SK-N-SH (cell line): ENCODE results near the gene MAPK1. TPM values are rescaled to one million over a fixed set of nuclear protein-coding genes. Genes with fewer than 3 reads are reported as not detected.

ENCODE experiments used
- CTCF ChIA-PET: fragments of 300-600, 350-600 bp; formaldehyde crosslinking; extraction: SDS; loops from one replicate; lab custom pipeline; 2021; lab: Yijun Ruan, JAX
- POLR2A ChIA-PET: fragments of 350-600 bp; sonication (Branson Sonifier 250); formaldehyde crosslinking; extraction: SDS; loops from one replicate; lab custom pipeline; 2020; ENCODE audit warnings: antibody characterized with exemption, inconsistent platforms; lab: Yijun Ruan, JAX
- DNase-seq: peaks from one replicate; pipeline ENCODE4 v3.0.0; 2012
- H2AFZ ChIP-seq: fragments of 200-600 bp; sonication (generic); 2 replicates; pipeline ENCODE4 v1.8.1; 2016; ENCODE audit warnings: antibody characterized with exemption, mild to moderate bottlenecking, low read depth
- H3F3A ChIP-seq: fragments of 200-600 bp; sonication (generic); replicated peaks from 2 replicates; pipeline ENCODE3; 2016; ENCODE audit warnings: antibody characterized with exemption, mild to moderate bottlenecking; ENCODE audit not compliant: insufficient read depth
- H3K27ac ChIP-seq, 2 experiments: fragments of 200-500 bp in 1 of 2; fragments of 200-600 bp in 1 of 2; sonication (Bioruptor generic) in 1 of 2; sonication (generic), shearing (Covaris generic) in 1 of 2; 2 replicates each; pipeline versions ENCODE4 v1.5.1 to v1.6.1; 2014 to 2016; ENCODE audit warnings: low read depth in 2 of 2, inconsistent platforms in 1 of 2, low read length in 1 of 2, mild to moderate bottlenecking in 1 of 2, mixed read lengths in 1 of 2
- H3K27me3 ChIP-seq: fragments of 200-600 bp; sonication (generic), shearing (Covaris generic); 2 replicates; pipeline ENCODE4 v1.6.1; 2016; ENCODE audit warnings: mixed run types; ENCODE audit not compliant: insufficient read depth
- H3K36me3 ChIP-seq, 2 experiments: fragments of 200-500 bp in 1 of 2; fragments of 200-600 bp in 1 of 2; sonication (Bioruptor generic) in 1 of 2; sonication (generic) in 1 of 2; replicated peaks in 1 of 2; 2 replicates each; pipeline versions ENCODE3 to v1.5.1; 2014 to 2016; ENCODE audit warnings: low read length in 1 of 2, mild to moderate bottlenecking in 1 of 2; ENCODE audit not compliant: insufficient read depth in 2 of 2, control insufficient read depth in 1 of 2
- H3K4me1 ChIP-seq, 2 experiments: fragments of 200-500 bp in 1 of 2; fragments of 200-600 bp in 1 of 2; sonication (Bioruptor generic) in 1 of 2; sonication (generic), shearing (Covaris generic) in 1 of 2; 2 replicates each; pipeline versions ENCODE4 v1.5.1 to v1.6.1; 2014 to 2016; ENCODE audit warnings: low read depth in 1 of 2, low read length in 1 of 2, mixed run types in 1 of 2; ENCODE audit not compliant: insufficient read depth in 2 of 2, control insufficient read depth in 1 of 2
- H3K4me2 ChIP-seq: fragments of 200-600 bp; sonication (generic), shearing (Covaris generic); 2 replicates; pipeline ENCODE4 v1.6.1; 2017; ENCODE audit warnings: mixed run types
- H3K4me3 ChIP-seq, 2 experiments: fragments of 200-500 bp in 1 of 2; fragments of 200-600 bp in 1 of 2; sonication (Bioruptor generic) in 1 of 2; sonication (generic), shearing (Covaris generic) in 1 of 2; 2 replicates each; pipeline versions ENCODE4 v1.5.1 to v1.8.1; 2014 to 2016; ENCODE audit warnings: low read depth in 2 of 2, inconsistent platforms in 1 of 2, low read length in 1 of 2, mild to moderate bottlenecking in 1 of 2, mixed read lengths in 1 of 2, moderate library complexity in 1 of 2
- H3K79me2 ChIP-seq: fragments of 200-600 bp; sonication (generic); 2 replicates; pipeline ENCODE4 v1.8.1; 2017; ENCODE audit warnings: mild to moderate bottlenecking; ENCODE audit not compliant: insufficient read depth
- H3K9ac ChIP-seq: fragments of 200-600 bp; sonication (generic); 2 replicates; pipeline ENCODE4 v1.6.1; 2017; ENCODE audit warnings: mixed run types
- H3K9me2 ChIP-seq: fragments of 200-600 bp; sonication (generic); 2 replicates; pipeline ENCODE4 v1.6.1; 2017; ENCODE audit warnings: mixed run types
- H3K9me3 ChIP-seq: fragments of 200-600 bp; sonication (generic); 2 replicates; pipeline ENCODE4 v1.6.1; 2017; ENCODE audit warnings: mixed run types, mild to moderate bottlenecking, moderate library complexity
- H4K20me1 ChIP-seq: fragments of 200-600 bp; sonication (generic); 2 replicates; pipeline ENCODE4 v1.6.1; 2017; ENCODE audit warnings: mild to moderate bottlenecking, mixed run types; ENCODE audit not compliant: insufficient read depth
- CHD2 ChIP-seq: fragments of 150-350 bp; IDR thresholded peaks from 2 replicates; pipeline ENCODE4 v1.6.1; 2018; ENCODE audit warnings: low read length; ENCODE audit not compliant: partially characterized antibody
- CTCF ChIP-seq: fragments of 200-600 bp; sonication (generic); IDR thresholded peaks from 2 replicates; pipeline ENCODE4 v1.6.1; 2017; ENCODE audit warnings: antibody characterized with exemption, mild to moderate bottlenecking, moderate library complexity
- GATA2 ChIP-seq: sonication (generic); formaldehyde crosslinking; IDR thresholded peaks from 2 replicates; pipeline ENCODE4 v1.5.0; 2020; ENCODE audit warnings: mild to moderate bottlenecking, missing genetic modification reagents
- MXI1 ChIP-seq: IDR thresholded peaks from 2 replicates; pipeline ENCODE4 v1.6.1; 2012; ENCODE audit warnings: mild to moderate bottlenecking, low read depth, low read length, improper control_type of control experiment
- RXRA ChIP-seq: IDR thresholded peaks from 2 replicates; pipeline ENCODE4 v1.4.0; 2012; ENCODE audit warnings: low read depth, mild to moderate bottlenecking, borderline replicate concordance
- SMC3 ChIP-seq: IDR thresholded peaks from 2 replicates; pipeline ENCODE4 v1.6.1; 2012; ENCODE audit warnings: low read depth, low read length, improper control_type of control experiment
- WGBS: methylation state at CpG from one replicate; pipeline ENCODE4 v1.1.6; 2017; ENCODE audit warnings: low lambda C conversion rate; 5-methylcytosine and 5-hydroxymethylcytosine counted together
- polyA plus RNA-seq, 3 experiments: library from polyadenylated mRNA; depleted of rRNA; stranded (reverse); fragments of >200 nt; gene quantifications; 2 replicates each; pipeline ENCODE4 v1.2.3, GENCODE V29; 2012
- TF ChIP-seq, protein P1 (sequence below): IDR thresholded peaks from 2 replicates; pipeline ENCODE4 v1.6.1; 2012; ENCODE audit warnings: mild to moderate bottlenecking, low read depth, low read length, moderate library complexity
- TF ChIP-seq, protein P2 (sequence below): fragments of 150-350 bp; IDR thresholded peaks from 2 replicates; pipeline ENCODE4 v1.6.1; 2016; ENCODE audit warnings: mild to moderate bottlenecking, low read depth, low read length

Gene MAPK1
- polyA plus RNA-seq, 1 of the 3 experiments (the other 2 are of a cell fraction) = 25.6 TPM

GRCh38 chr22:21865041-21865440 is 2.4 kb downstream of the MAPK1 start (continued):
- TF ChIP-seq, protein P1, sequence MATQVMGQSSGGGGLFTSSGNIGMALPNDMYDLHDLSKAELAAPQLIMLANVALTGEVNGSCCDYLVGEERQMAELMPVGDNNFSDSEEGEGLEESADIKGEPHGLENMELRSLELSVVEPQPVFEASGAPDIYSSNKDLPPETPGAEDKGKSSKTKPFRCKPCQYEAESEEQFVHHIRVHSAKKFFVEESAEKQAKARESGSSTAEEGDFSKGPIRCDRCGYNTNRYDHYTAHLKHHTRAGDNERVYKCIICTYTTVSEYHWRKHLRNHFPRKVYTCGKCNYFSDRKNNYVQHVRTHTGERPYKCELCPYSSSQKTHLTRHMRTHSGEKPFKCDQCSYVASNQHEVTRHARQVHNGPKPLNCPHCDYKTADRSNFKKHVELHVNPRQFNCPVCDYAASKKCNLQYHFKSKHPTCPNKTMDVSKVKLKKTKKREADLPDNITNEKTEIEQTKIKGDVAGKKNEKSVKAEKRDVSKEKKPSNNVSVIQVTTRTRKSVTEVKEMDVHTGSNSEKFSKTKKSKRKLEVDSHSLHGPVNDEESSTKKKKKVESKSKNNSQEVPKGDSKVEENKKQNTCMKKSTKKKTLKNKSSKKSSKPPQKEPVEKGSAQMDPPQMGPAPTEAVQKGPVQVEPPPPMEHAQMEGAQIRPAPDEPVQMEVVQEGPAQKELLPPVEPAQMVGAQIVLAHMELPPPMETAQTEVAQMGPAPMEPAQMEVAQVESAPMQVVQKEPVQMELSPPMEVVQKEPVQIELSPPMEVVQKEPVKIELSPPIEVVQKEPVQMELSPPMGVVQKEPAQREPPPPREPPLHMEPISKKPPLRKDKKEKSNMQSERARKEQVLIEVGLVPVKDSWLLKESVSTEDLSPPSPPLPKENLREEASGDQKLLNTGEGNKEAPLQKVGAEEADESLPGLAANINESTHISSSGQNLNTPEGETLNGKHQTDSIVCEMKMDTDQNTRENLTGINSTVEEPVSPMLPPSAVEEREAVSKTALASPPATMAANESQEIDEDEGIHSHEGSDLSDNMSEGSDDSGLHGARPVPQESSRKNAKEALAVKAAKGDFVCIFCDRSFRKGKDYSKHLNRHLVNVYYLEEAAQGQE = no peak
- no peak for TF ChIP-seq CTCF
- TF ChIP-seq CHD2 = peak; percentile 56
- TF ChIP-seq RXRA = no peak
- no peak for TF ChIP-seq SMC3

DNA sequence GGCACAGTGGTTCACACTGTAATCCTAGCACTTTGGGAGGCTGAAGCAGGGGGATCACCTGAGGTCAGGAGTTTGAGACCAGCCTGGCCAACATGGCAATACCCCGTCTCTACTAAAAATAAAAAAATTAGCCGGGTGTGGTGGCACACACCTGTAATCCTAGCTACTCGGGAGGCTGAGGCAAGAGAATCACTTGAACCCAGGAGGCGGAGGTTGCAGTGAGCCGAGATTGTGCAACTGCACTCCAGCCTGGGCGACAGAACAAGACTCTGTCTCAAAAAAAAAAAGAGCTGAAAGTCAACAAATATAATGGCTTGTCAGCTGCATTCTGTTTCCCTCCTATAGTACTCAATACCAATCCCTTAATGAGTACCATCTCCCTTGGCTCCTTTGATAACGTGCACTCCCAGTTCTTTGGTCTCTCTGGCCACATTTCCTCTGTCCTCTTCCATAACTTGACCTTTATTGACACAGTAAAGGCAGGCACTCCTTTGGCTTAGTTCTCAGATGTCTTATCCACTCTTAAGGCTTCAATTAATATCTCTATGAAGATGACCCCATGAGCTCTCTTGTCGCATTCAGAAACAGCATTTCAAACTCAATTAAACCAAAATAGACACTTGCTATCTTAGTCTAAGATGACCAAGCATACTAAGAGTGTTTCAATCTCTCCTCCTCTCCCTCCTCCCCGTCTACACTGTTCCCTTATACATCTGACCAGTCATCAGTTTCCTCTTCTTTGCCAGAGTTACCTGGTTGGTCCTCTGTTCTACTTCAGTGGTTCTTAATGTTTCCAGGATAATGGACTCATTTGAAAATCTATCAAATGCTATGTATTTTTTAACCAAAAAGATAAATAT is 4.8 kb downstream of the MAPK1 start:
- ChIA-PET CTCF (interaction anchor here (1.0 kb wide), 1 partner anchor 9 kb away, joined by 4 read pairs; no protein-coding TSS in a partner anchor), POLR2A (no interaction called here)
- no peak for TF ChIP-seq MXI1
- TF ChIP-seq GATA2 = no peak
- TF ChIP-seq, protein P2, sequence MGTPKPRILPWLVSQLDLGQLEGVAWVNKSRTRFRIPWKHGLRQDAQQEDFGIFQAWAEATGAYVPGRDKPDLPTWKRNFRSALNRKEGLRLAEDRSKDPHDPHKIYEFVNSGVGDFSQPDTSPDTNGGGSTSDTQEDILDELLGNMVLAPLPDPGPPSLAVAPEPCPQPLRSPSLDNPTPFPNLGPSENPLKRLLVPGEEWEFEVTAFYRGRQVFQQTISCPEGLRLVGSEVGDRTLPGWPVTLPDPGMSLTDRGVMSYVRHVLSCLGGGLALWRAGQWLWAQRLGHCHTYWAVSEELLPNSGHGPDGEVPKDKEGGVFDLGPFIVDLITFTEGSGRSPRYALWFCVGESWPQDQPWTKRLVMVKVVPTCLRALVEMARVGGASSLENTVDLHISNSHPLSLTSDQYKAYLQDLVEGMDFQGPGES = no peak
- Histone ChIP-seq H3F3A (peaks cover 4% of the 10 kb centered on the region), H3K9ac (no peak overlapping the region), H3K79me2 (peaks cover 95% of the 10 kb centered on the region), H2AFZ (no peak overlapping the region), H4K20me1 (peaks cover 93% of the 10 kb centered on the region), H3K9me3 (no peaks in the 10 kb centered on the region), H3K4me1 (peaks cover 14 to 16% of the 10 kb centered on the region in 2 experiments; a peak in 3 of 4 replicates), H3K9me2 (no peaks in the 10 kb centered on the region), H3K27me3 (no peaks in the 10 kb centered on the region), H3K36me3 (peaks cover 0 to 5% of the 10 kb centered on the region in 2 experiments), H3K27ac (no peak overlapping the region), H3K4me2 (no peak overlapping the region), H3K4me3 (no peak overlapping the region)
- no peak for DNase-seq
- 95% methylated on average over 9 of the region's 9 CpGs for WGBS
